ENCODE measurements around the gene LFNG.

- TF ChIP-seq POLR2AphosphoS5 (IDR thresholded peaks at IDR 0.05) (no peak), CTCF (IDR thresholded peaks at IDR 0.05) (no peak)
These were observed 10.8 kb downstream of the LFNG start for GRCh38 chr7:2530071-2530987.
